Measurements from ENCODE around the gene C1QTNF8.

The C1QTNF8 gene

GRCh38 chr16:1113889-1114526, 18.0 kb upstream of the C1QTNF8 start:
- in situ Hi-C loops (cut with HindIII; ENCODE audit: low sequenced_read_pairs) = loop anchor here (5.0 to 10.0 kb wide), 4 partner anchors 47 to 279 kb away; no protein-coding TSS in a partner anchor

- in situ Hi-C loops (cut with HindIII; ENCODE audit: low sequenced_read_pairs) = loop anchor here (5.0 to 10.0 kb wide), 4 partner anchors 46 to 279 kb away; no protein-coding TSS in a partner anchor
These were observed 17.4 kb upstream of the C1QTNF8 start for GRCh38 chr16:1113489-1113888.

- in situ Hi-C loops (cut with HindIII; ENCODE audit: low sequenced_read_pairs) = loop anchor here (5.0 to 10.0 kb wide), 4 partner anchors 45 to 278 kb away; no protein-coding TSS in a partner anchor
These were observed 16.6 kb upstream of the C1QTNF8 start for GRCh38 chr16:1112506-1113184.

- in situ Hi-C loops (cut with HindIII; ENCODE audit: low sequenced_read_pairs) = loop anchor here (5.0 to 10.0 kb wide), 4 partner anchors 42 to 275 kb away; no protein-coding TSS in a partner anchor
These were observed 13.6 kb upstream of the C1QTNF8 start for GRCh38 chr16:1109648-1110047.

- in situ Hi-C loops (cut with HindIII; ENCODE audit: low sequenced_read_pairs) = no loop called here
These were observed 12.5 kb upstream of the C1QTNF8 start for GRCh38 chr16:1108299-1109252.

GRCh38 chr16:1107731-1108130, 11.7 kb upstream of the C1QTNF8 start:
- in situ Hi-C loops (cut with HindIII; ENCODE audit: low sequenced_read_pairs) = no loop called here

GRCh38 chr16:1107141-1107540, 11.1 kb upstream of the C1QTNF8 start:
- in situ Hi-C loops (cut with HindIII; ENCODE audit: low sequenced_read_pairs) = no loop called here

GRCh38 chr16:1106659-1107058, 10.6 kb upstream of the C1QTNF8 start:
- in situ Hi-C loops (cut with HindIII; ENCODE audit: low sequenced_read_pairs) = no loop called here

- in situ Hi-C loops (cut with HindIII; ENCODE audit: low sequenced_read_pairs) = no loop called here
These were observed 10.0 kb upstream of the C1QTNF8 start for GRCh38 chr16:1105888-1106620.

GRCh38 chr16:1103636-1103980, 7.6 kb upstream of the C1QTNF8 start:
- in situ Hi-C loops (cut with HindIII; ENCODE audit: low sequenced_read_pairs) = no loop called here

- in situ Hi-C loops (cut with HindIII; ENCODE audit: low sequenced_read_pairs) = no loop called here
These were observed 7.0 kb upstream of the C1QTNF8 start for GRCh38 chr16:1102921-1103635.

GRCh38 chr16:1102333-1102700, 6.3 kb upstream of the C1QTNF8 start:
- in situ Hi-C loops (cut with HindIII; ENCODE audit: low sequenced_read_pairs) = no loop called here

- in situ Hi-C loops (cut with HindIII; ENCODE audit: low sequenced_read_pairs) = no loop called here
These were observed 5.7 kb upstream of the C1QTNF8 start for GRCh38 chr16:1101573-1102332.

- in situ Hi-C loops (cut with HindIII; ENCODE audit: low sequenced_read_pairs) = no loop called here
These were observed 5.1 kb upstream of the C1QTNF8 start for GRCh38 chr16:1101133-1101532.

GRCh38 chr16:1100084-1100800, 4.2 kb upstream of the C1QTNF8 start:
- in situ Hi-C loops (cut with HindIII; ENCODE audit: low sequenced_read_pairs) = no loop called here

GRCh38 chr16:1099189-1100083, 3.4 kb upstream of the C1QTNF8 start:
- in situ Hi-C loops (cut with HindIII; ENCODE audit: low sequenced_read_pairs) = no loop called here

- in situ Hi-C loops (cut with HindIII; ENCODE audit: low sequenced_read_pairs) = no loop called here
These were observed 2.4 kb upstream of the C1QTNF8 start for GRCh38 chr16:1098266-1098991.

Measured in endothelial cell of hepatic sinusoid (primary cell).